HG02970 (cell line): ENCODE results near the gene KRT86.
"Not testable (repeated sequence)": the region's sequence is repeated elsewhere in the genome, so short reads cannot be mapped to it uniquely, and the experiment has no call there.

ENCODE experiments used
- ATAC-seq: cut with Tn5 transposase; IDR thresholded peaks from one replicate; pipeline ENCODE4 v1.9.1; 2021; ENCODE audit warnings: mild to moderate bottlenecking, moderate library complexity, moderate number of reproducible peaks; ENCODE audit not compliant: unreplicated experiment, low FRiP score

Gene KRT86

DNA sequence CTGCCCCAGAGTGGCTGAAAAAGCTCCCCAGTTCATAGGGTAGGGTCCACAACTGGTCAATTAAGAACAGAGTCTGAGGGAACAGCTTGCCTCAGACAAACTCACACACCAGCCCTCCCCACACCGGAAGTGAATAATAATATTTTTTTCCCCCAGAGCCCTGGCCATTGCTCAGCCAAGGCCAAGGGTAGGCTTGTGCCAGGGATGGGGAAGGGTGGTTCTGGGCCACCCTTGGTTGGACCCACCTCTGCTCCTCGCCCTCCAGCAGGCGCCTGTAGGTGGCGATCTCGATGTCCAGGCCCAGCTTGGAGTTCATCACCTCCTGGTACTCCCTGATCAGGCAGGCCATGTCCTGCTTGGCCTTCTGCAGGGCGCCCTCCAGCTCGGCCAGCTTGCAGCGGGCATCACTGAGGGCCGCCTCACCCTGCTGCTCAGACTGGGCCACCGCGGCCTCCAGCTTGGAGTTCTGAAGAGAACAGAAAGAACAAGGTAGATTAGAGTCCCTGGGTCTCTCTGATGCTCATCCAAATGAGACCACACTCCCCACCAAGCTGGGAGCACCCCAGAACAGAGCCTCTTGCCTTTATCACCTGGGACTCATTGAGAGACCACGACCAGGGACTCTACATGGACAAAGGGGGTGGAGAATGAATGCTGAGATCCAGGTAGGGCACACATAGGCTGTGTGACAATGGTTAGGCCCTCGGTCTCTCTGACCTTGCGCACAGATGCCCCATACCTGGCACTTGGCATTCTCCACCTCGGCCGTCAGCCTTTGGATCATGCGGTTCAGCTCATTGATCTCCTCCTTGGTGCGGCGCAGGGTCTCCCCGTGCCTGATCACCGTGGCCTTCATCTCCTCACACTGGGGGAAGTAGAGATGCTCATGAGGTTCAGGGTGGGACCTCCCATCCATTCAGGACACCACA is 12.7 kb downstream of the KRT86 start:
- ATAC-seq = not testable (repeated sequence)

DNA sequence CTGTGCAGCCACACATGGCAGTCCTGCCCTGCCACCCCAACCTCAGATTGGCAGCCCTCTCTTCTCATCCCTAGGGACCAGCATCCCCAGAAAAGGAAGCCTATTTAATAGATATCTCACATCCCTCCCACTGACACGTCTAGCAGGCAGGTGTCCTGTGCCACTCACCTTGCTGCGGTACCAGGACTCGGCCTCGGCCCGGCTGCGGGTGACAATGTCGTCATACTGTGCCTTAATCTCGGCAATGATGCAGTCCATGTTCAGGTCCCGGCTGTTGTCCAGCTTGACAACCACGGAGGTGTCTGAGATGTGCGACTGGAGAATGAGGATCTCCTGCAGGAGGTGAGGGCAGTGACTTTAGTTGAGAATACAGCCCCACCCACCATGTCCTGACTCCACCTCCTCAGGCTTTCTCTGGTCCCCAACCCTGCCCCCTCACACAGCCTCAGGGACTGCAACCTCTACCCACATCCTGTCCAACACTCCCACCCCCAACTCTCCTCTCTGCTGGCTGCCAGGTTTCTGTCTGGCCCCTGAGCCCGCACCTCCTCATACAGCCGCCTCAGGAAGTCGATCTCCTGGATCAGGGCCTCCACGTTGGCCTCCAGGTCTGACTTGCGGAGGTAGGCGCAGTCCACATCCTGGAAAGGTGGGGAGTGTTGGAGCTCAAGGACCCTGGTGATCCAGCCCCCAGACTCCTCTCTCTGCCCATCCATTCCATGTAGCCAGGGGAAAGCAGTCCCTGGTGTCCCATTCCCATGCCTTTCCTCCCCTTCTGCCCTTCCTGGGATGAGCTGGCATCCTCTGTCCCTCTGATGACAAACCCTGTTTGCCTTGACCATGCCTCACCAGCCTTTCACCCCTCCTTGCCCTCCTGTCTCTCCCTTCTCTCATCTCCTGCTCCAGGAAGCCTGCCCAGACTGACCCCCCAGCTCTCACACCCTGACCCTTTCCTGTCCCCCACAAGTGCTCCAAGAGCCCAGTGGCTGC is 13.7 kb downstream of the KRT86 start:
- not testable (repeated sequence) for ATAC-seq

DNA sequence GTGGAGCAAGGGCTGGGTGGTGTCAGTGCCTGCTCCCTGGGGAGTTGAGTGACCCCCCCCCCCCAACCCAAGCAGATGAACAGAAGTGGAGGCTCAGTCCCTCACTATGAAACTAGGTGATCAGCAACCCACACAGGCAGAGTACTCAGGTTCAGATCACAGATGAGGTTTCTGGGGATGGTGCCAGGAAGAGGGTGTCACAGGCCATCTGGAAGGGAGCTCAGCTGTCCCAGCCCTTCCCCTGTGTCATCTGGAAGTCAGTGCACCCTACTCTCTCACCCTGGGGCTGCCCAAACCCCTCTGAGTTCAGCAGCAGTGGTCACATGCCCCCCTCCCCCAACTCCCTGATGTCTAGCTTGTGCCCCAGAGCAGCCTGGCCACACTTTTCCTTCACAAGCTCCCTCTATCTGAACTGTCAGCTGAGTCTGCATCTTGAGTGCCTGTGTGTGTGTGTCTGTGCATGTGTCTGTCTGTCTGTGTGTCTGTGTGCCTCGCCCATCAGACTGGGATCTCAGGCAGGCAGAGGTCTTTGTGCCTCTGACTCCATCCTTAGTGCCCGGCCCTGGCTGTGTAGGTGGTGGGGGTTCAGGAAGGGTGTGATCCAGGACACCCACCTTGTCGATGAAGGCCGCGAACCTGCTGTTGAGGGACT is 16.2 kb downstream of the KRT86 start:
- not testable (repeated sequence) for ATAC-seq

DNA sequence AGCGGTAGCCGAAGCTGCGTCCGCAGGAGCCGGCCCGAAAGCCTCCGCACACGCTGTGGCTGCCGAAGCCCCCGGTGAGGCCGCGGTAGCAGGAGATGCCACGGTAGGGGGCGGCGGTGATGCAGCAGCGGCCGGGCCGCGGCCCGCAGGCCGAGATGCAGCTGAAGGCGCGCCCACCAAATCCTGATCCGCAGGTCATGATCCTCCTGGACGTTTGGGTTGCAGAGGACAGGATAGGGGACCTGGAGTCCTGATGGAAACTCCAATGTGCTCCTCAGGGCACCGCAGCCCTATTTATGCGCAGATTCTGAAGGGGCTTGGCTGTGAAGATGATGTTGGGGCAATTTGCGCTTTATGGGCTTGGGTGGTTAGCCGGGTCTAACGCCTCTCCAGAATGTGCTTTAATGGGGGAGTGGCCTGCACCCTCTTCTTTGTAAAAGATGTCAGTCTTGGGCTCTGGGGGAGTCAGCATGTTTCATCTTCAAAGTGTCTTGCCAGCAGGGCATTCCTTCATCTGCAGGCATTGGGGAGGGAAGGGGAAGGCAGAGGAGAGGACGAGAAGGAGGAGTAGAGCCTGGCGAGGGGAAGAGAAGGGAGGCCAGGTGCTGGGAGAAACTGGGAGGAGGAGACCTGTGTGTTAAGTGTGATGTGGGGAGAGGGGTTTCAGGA is 17.0 kb downstream of the KRT86 start, which contains the start of gene KRT81:
Gene KRT81 (minus strand): TSS at position 268 of the 669 bp plus-strand sequence. CDS start 69 bp downstream, at position 199.
- no peak for ATAC-seq

DNA sequence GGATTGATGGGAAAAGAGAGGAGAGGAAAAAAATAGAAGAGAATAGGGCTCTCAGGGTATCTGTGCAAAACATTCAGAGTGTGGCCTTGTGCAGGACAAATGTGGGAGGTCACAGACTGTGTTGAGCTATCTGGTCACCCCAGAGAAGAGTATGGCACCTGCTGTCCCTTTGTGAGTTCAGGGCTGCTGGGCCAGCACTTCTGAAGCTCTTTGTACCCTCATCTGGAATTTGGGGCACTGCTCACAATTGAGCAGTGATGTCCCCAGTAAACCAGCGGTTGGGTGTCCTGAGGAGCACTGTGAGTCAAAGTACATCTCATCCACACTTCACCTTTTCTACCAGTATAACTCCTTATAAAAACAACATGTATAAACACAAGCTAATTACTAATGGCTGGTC is 19.5 kb downstream of the KRT86 start:
- ATAC-seq = no peak

DNA sequence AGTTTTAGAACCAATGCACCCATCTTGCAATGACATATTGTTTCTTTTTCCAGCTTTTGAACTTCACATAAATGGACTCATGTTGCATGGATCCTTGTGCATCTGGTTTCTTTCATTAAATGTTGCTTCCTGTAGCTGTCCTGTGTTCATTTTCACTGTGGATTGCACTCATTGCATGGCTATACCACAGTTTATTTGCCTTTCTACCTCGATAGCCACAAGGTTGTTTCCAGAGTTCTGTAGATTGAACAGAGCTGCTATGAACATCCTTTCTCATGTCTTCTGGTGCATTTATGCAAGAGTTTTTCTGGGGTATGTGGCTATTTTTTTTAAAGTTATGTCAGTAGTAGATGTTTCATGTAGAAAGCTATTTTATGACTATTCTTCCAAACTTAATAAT is 20.4 kb downstream of the KRT86 start:
- ATAC-seq = no peak

DNA sequence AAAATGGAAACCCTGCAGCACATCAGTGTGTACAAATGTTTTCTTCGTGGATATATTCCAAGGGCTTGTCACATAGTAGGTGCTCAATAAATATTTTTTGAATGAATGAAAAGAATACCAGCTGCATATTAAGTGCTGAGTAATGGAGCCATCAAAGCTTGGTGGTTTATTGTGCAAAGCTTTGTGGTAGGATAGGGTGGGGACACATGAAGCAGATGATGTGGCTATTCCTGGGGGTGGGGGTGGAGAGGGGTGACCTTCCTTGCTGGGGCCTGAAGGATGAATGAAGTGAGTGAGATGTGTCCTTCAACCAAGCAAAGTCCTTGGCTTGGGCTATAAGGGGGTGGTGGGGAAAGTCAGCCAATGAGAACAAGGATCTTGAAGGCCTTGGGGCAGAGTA is 21.2 kb downstream of the KRT86 start:
- ATAC-seq = no peak

DNA sequence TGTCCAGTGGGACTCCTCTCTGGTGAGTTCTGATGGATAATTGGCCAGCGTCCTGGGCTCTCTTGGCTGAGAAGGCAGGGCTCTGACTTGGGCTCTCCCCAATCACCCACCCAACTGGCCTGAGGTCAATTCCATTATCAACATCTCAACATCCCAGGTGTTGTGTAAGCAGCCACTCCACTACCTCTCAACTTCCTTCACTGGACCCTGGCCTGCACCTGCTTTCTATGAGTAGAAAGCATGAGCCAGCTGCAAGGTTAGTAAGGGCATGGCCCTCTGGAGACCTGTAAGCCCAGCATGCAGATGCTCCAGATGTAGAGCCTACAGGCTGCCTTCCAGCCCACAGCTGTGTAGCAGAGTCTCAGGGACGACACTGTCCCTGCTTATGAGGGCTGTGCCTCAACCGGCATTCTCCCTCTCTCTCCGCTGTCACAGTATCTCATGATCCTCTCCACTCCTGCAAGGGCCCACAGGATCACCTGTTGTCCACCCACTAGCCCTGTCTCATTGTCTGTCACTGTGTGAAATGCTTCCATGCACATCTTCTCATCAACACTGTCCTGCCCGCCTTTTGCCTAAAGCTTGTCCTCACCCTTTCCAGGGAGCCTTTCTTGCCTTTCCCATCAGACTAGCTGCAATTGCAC is 22.2 kb downstream of the KRT86 start:
- no peak for ATAC-seq

DNA sequence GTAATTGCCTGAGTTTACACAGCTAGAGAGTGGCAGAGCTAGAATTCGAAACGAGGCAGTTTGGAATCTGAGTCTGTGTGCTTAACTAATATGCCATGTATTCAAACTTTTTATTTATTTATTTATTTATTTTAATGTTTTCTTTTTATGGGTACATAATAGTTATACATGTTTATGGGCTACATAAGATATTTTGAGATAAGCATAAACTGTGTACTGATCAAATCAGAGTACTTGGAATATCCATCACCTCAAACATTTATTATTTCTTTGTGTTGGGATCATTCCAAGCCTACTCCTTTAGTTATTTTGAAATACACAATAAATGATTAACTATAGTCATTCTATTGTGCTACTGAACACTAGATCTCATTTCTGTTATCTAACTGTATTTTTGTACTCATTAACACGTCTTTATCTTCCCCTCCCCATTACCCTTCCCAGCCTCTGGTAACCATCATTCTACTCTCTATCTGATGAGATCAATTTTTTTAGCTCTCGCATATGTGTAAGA is 24.3 kb downstream of the KRT86 start:
- no peak for ATAC-seq

DNA sequence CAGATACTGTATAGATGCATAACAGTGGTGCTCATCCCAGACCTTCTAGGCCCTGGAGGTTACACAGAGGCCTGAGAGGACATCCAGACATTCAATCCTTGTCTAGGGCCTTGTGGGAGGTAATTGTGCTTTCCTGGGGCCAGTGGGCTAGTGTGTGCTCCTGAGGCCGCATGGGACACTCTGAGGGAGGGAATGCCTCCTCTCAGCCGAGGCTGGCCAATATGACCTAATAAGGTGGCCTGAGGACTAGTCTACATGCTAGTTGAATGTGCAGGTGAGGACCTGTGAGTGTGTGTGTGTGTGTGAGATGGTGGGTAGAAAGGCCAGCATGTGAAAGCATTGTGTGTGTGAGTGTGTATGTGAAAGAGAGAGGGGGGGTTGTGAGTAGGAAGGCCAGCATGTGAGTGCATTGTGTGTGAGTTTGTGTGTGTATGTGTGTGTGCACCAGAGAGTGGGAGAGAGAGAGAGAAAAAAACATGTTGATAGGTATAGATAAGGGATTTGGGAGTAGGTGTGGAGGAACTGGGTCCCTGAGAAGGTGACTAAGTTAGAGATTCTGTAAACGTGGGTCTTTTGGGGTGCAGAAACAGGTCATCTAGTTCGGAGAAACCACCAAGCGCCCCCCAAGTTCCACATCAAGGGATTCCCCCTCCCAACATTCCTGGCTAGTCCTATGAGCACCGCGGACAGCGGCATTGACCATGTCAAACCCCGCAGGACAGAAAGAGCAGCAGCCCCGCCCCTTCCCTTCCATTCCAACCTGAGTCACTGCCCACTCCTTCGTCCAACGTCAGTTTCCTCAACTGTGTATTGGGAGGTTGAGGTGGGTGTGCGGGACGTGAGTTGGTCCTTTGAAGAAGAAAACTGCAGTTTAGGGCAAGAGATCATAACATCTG is 26.6 kb downstream of the KRT86 start:
- no peak for ATAC-seq

DNA sequence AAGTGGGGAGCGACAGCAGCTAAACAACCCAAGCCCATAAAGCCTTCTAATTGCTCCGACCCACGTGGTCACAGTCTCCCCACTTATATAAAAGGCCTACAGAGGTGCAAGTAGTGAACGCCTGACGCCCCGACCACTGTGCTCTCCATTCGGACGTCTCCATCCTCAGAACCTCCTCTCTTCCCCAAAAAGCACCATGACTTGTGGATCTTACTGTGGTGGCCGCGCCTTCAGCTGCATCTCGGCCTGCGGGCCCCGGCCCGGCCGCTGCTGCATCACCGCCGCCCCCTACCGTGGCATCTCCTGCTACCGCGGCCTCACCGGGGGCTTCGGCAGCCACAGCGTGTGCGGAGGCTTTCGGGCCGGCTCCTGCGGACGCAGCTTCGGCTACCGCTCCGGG is 27.3 kb downstream of the KRT86 start:
- not testable (repeated sequence) for ATAC-seq

DNA sequence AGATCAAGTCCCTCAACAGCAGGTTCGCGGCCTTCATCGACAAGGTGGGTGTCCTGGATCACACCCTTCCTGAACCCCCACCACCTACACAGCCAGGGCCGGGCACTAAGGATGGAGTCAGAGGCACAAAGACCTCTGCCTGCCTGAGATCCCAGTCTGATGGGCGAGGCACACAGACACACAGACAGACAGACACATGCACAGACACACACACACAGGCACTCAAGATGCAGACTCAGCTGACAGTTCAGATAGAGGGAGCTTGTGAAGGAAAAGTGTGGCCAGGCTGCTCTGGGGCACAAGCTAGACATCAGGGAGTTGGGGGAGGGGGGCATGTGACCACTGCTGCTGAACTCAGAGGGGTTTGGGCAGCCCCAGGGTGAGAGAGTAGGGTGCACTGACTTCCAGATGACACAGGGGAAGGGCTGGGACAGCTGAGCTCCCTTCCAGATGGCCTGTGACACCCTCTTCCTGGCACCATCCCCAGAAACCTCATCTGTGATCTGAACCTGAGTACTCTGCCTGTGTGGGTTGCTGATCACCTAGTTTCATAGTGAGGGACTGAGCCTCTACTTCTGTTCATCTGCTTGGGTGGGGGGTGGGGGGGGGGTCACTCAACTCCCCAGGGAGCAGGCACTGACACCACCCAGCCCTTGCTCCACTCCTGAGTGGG is 27.9 kb downstream of the KRT86 start:
- ATAC-seq = not testable (repeated sequence)

DNA sequence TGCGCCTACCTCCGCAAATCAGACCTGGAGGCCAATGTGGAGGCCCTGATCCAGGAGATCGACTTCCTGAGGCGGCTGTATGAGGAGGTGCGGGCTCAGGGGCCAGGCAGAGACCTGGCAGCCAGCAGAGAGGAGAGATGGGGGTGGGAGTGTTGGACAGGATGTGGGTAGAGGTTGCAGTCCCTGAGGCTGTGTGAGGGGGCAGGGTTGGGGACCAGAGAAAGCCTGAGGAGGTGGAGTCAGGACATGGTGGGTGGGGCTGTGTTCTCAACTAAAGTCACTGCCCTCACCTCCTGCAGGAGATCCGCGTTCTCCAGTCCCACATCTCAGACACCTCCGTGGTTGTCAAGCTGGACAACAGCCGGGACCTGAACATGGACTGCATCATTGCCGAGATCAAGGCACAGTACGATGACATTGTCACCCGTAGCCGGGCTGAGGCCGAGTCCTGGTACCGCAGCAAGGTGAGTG is 30.5 kb downstream of the KRT86 start:
- not testable (repeated sequence) for ATAC-seq

DNA sequence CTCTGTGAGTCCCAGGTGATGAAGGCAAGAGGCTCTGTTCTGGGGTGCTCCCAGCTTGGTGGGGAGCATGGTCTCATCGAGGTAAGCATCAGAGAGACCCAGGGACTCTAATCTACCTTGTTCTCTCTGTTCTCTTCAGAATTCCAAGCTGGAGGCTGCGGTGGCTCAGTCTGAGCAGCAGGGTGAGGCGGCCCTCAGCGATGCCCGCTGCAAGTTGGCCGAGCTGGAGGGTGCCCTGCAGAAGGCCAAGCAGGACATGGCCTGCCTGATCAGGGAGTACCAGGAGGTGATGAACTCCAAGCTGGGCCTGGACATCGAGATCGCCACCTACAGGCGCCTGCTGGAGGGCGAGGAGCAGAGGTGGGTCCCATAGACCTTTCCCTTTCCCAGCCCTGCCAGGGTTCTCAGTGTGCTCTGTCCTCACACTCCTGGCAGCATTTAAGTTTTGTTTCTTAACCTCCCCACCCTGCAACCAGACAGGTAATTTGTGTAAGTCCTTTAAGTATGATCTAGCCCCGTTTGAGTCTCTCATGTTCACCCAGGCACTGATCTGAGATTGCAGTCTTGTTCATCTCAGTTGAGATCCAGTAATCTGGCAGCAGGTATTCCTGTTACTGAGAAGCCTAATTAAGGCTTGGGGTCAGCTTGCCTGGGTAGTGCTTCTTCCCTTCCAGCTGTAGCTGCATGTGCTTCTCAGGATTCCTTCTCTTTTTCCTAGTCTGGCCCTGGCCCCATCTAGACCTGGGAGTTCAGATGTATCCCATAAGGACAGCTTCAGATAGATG is 31.7 kb downstream of the KRT86 start:
- no peak for ATAC-seq

DNA sequence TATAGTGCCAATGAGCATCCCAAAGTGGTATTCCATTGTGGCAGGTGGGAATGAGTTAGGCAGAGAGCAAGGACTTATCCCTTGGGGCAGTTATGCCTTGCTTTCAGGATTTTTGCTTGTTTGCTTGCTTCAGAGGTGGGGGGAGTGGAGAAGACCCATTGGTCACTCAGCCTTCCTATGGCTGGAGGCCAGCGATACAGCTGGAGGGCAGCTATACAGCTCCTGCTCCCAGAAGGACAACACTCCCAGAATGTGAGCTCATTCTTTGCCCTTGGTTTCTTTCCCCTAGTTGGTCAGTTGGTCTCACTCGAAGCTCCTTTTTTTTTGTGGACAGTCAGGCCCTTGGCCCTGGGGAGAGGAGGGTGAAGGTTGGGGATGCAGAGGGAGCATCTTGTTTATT is 32.3 kb downstream of the KRT86 start:
- no peak for ATAC-seq

DNA sequence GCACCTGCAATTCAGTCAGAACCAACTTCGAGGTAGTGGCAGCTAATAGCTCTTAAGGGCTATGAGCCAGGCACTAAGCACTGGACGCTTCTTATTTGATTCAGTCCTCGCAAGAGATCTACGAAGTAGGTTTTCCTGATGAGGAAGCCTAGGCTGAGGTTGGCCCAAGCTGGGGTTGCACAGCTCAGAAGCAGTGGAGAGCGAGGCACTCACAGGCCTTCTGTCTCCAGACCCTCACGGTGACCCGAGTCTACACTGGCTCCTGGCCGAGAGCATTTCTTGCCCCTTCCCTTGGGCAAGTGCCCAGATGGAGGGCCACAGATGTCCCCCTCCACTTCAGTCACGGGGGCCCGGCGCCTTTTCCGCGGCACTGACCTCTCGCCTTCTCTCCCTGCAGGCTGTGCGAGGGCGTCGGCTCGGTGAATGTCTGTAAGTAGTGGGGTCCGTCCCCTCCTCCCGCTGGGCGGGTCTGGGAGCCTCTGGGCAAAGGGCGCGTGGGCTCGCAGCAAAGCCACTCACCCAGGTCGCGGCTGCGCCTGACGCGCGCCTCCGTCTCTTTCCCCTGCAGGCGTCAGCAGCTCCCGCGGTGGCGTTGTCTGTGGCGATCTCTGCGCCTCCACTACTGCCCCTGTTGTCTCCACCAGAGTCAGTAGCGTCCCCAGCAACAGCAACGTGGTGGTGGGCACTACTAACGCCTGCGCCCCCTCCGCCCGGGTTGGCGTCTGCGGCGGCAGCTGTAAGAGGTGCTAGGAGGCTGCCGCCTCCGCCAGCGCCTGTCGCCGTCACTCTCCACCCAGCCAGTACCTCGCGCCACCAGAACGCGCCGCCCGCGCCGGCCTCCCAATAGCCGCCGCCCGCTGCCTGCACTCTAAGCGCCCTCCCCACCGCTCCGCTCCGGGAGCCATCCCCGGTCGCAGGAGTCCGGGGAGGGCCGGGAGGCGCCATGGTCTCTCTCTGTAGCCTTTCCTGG is 33.7 kb downstream of the KRT86 start:
- no peak for ATAC-seq
